Measurements from ENCODE around the gene TMEM14A.

The TMEM14A gene

GRCh38 chr6:52734072-52734471, 63.2 kb downstream of the TMEM14A start:
- no peak for DNase-seq

GRCh38 chr6:52735071-52735470, 64.2 kb downstream of the TMEM14A start:
- DNase-seq, result no peak

GRCh38 chr6:52736145-52736544, 65.2 kb downstream of the TMEM14A start:
- DNase-seq, result no peak
